Neural cell (in vitro differentiated cells): ENCODE measurements around the gene RAET1G. TPM values are rescaled to one million over a fixed set of nuclear protein-coding genes. Genes with fewer than 3 reads are reported as not detected.

ENCODE experiments used
- H2AFZ ChIP-seq: fragments of 200-600, 300-800 bp; sonication (generic), shearing (Covaris generic); 2 replicates; pipeline ENCODE4 v1.6.0; 2014; ENCODE audit warnings: low read depth, mild to moderate bottlenecking, antibody characterized with exemption, low read length, moderate library complexity
- H3F3A ChIP-seq: fragments of 200-600 bp; shearing (Covaris generic); 2 replicates; pipeline ENCODE4 v1.6.1; 2016; ENCODE audit warnings: mild to moderate bottlenecking, moderate library complexity, mixed read lengths, antibody characterized with exemption, low read length; ENCODE audit not compliant: insufficient read depth, poor library complexity, severe bottlenecking
- H3K27ac ChIP-seq: fragments of 200-600, 300-800 bp; sonication (generic), shearing (Covaris generic); 2 replicates; pipeline ENCODE4 v1.5.1; 2014; ENCODE audit warnings: mild to moderate bottlenecking, low read length, moderate library complexity
- H3K27me3 ChIP-seq: fragments of 300-800, 200-600 bp; sonication (generic), shearing (Covaris generic); 2 replicates; pipeline ENCODE4 v1.6.0; 2014; ENCODE audit warnings: mild to moderate bottlenecking, low read depth, low read length, moderate library complexity; ENCODE audit not compliant: insufficient read depth
- H3K36me3 ChIP-seq: fragments of 300-800, 200-600 bp; sonication (generic), shearing (Covaris generic); 2 replicates; pipeline ENCODE4 v1.5.1; 2014; ENCODE audit warnings: mild to moderate bottlenecking, antibody characterized with exemption, low read length, moderate library complexity; ENCODE audit not compliant: insufficient read depth
- H3K4me2 ChIP-seq: fragments of 300-800, 200-600 bp; sonication (generic), shearing (Covaris generic); 2 replicates; pipeline ENCODE4 v1.6.0; 2014; ENCODE audit warnings: mild to moderate bottlenecking, low read length
- H3K4me3 ChIP-seq: fragments of 300-800, 200-600 bp; sonication (generic), shearing (Covaris generic); 2 replicates; pipeline ENCODE4 v1.5.1; 2014; ENCODE audit warnings: mild to moderate bottlenecking, low read length, moderate library complexity
- H3K79me2 ChIP-seq: fragments of 200-600 bp; shearing (Covaris generic); replicated peaks from 2 replicates; pipeline ENCODE4 v1.6.0; 2014; ENCODE audit warnings: mild to moderate bottlenecking, low read length, moderate library complexity; ENCODE audit not compliant: insufficient read depth
- H3K9ac ChIP-seq: fragments of 300-800, 200-600 bp; sonication (generic), shearing (Covaris generic); 2 replicates; pipeline ENCODE4 v1.6.1; 2016; ENCODE audit warnings: mild to moderate bottlenecking, low read length, mixed read lengths
- H3K9me2 ChIP-seq: fragments of 200-600 bp; shearing (Covaris generic); 2 replicates; pipeline ENCODE4 v1.6.1; 2016; ENCODE audit warnings: mild to moderate bottlenecking, low read length, mixed read lengths; ENCODE audit not compliant: insufficient read depth
- H3K9me3 ChIP-seq: fragments of 200-600, 300-800 bp; sonication (generic), shearing (Covaris generic); 2 replicates; pipeline ENCODE4 v1.6.1; 2016; ENCODE audit warnings: mild to moderate bottlenecking, mixed run types, low read length, moderate library complexity, mixed read lengths
- H4K20me1 ChIP-seq: fragments of 200-600 bp; shearing (Covaris generic); 2 replicates; pipeline ENCODE4 v1.6.1; 2016; ENCODE audit warnings: mild to moderate bottlenecking, mixed run types; ENCODE audit not compliant: insufficient read depth
- CTCF ChIP-seq: fragments of 450-650 bp; IDR thresholded peaks from 2 replicates; pipeline ENCODE4 v1.5.1; 2014; ENCODE audit warnings: antibody characterized with exemption, mild to moderate bottlenecking, moderate library complexity; ENCODE audit not compliant: poor library complexity, severe bottlenecking
- EP300 ChIP-seq: fragments of 450-650 bp; conservative IDR thresholded peaks from 2 replicates; pipeline ENCODE4 v1.6.1; 2014; ENCODE audit warnings: antibody characterized with exemption, mild to moderate bottlenecking, moderate library complexity; ENCODE audit not compliant: poor library complexity, severe bottlenecking
- EZH2 ChIP-seq: fragments of 200-600, 300-800 bp; shearing (Covaris generic), sonication (generic); IDR thresholded peaks from 2 replicates; pipeline ENCODE4 v1.6.1; 2014; ENCODE audit warnings: antibody characterized with exemption, low read length, borderline replicate concordance, mild to moderate bottlenecking; ENCODE audit not compliant: insufficient read depth, poor library complexity, severe bottlenecking
- MXI1 ChIP-seq: fragments of 450-650 bp; conservative IDR thresholded peaks from 2 replicates; pipeline ENCODE4 v1.6.1; 2014; ENCODE audit warnings: antibody characterized with exemption, mild to moderate bottlenecking; ENCODE audit not compliant: poor library complexity, severe bottlenecking
- POLR2AphosphoS5 ChIP-seq: IDR thresholded peaks from 2 replicates; pipeline ENCODE4 v1.6.1; 2012
- RAD21 ChIP-seq: fragments of 450-650 bp; conservative IDR thresholded peaks from 2 replicates; pipeline ENCODE4 v1.6.1; 2014; ENCODE audit warnings: antibody characterized with exemption, mild to moderate bottlenecking, moderate library complexity
- REST ChIP-seq: IDR thresholded peaks from 2 replicates; pipeline ENCODE4 v1.6.1; 2012; ENCODE audit warnings: borderline replicate concordance
- SMC3 ChIP-seq: fragments of 450-650 bp; conservative IDR thresholded peaks from 2 replicates; pipeline ENCODE4 v1.6.1; 2014; ENCODE audit warnings: antibody characterized with exemption, mild to moderate bottlenecking, moderate library complexity; ENCODE audit not compliant: poor library complexity
- TAF1 ChIP-seq: IDR thresholded peaks from 2 replicates; pipeline ENCODE4 v1.6.1; 2012; ENCODE audit warnings: low read depth
- polyA plus RNA-seq: library from polyadenylated mRNA; depleted of rRNA; stranded (reverse); fragments of >200 nt; gene quantifications from 2 replicates; pipeline ENCODE4 v1.2.3, GENCODE V29; 2014

Gene RAET1G
- polyA plus RNA-seq, 1 donor from 2014 or later: not detected

- TF ChIP-seq CTCF (no peak), POLR2AphosphoS5 (no peak), RAD21 (no peak), SMC3 (no peak), EZH2 (no peak), REST (no peak), MXI1 (no peak), TAF1 (no peak), EP300 (no peak)
- Histone ChIP-seq H3K27me3 (no peaks in the 10 kb centered on the region), H2AFZ (no peak overlapping the region), H3K9ac (no peak overlapping the region), H4K20me1 (no peaks in the 10 kb centered on the region), H3K36me3 (no peaks in the 10 kb centered on the region), H3F3A (no peaks in the 10 kb centered on the region), H3K9me2 (no peaks in the 10 kb centered on the region), H3K4me2 (no peak overlapping the region), H3K27ac (no peak overlapping the region), H3K9me3 (no peaks in the 10 kb centered on the region), H3K79me2 (no peaks in the 10 kb centered on the region), H3K4me3 (no peak overlapping the region)
These were observed 22.1 kb downstream of the RAET1G start for GRCh38 chr6:149900620-149901443.

GRCh38 chr6:149899926-149900619 is 22.8 kb downstream of the RAET1G start:
- Histone ChIP-seq H3K9ac (no peak overlapping the region), H2AFZ (no peak overlapping the region), H3K27me3 (no peaks in the 10 kb centered on the region), H4K20me1 (no peaks in the 10 kb centered on the region), H3F3A (no peaks in the 10 kb centered on the region), H3K27ac (no peak overlapping the region), H3K9me3 (no peaks in the 10 kb centered on the region), H3K4me3 (no peak overlapping the region), H3K36me3 (no peaks in the 10 kb centered on the region), H3K79me2 (no peaks in the 10 kb centered on the region), H3K4me2 (no peak overlapping the region), H3K9me2 (no peaks in the 10 kb centered on the region)
- TF ChIP-seq REST: no peak
- no peak for TF ChIP-seq MXI1
- TF ChIP-seq EP300: no peak
- no peak for TF ChIP-seq TAF1
- TF ChIP-seq CTCF: no peak
- TF ChIP-seq POLR2AphosphoS5: no peak
- TF ChIP-seq RAD21: no peak
- no peak for TF ChIP-seq EZH2
- TF ChIP-seq SMC3: no peak
